Adipocyte (in vitro differentiated cells): Measurements from ENCODE around the gene CD180.
A peak's percentile ranks its signal among the peaks of the same experiment; 100 is the strongest.

Experiments used
- DNase-seq: peaks from one replicate; pipeline ENCODE4 v3.0.0-alpha.2; 2015; ENCODE audit warnings: low read depth
- H3K27me3 ChIP-seq: replicated peaks from 2 replicates; pipeline ENCODE4 v1.7.0; 2013; ENCODE audit warnings: mild to moderate bottlenecking, low read length, moderate library complexity; ENCODE audit not compliant: control insufficient read depth, insufficient read depth
- H3K36me3 ChIP-seq: 2 replicates; pipeline ENCODE4 v1.7.0; 2013; ENCODE audit warnings: low read length, mild to moderate bottlenecking, moderate library complexity; ENCODE audit not compliant: control insufficient read depth, insufficient read depth, severe bottlenecking
- H3K4me1 ChIP-seq: 2 replicates; pipeline ENCODE4 v1.7.0; 2013; ENCODE audit warnings: mild to moderate bottlenecking, low read length, moderate library complexity; ENCODE audit not compliant: control insufficient read depth, insufficient read depth
- H3K4me3 ChIP-seq: 2 replicates; pipeline ENCODE4 v1.7.0; 2013; ENCODE audit warnings: mild to moderate bottlenecking, low read length, moderate library complexity
- H3K9ac ChIP-seq: 2 replicates; pipeline ENCODE4 v1.7.0; 2013; ENCODE audit warnings: mild to moderate bottlenecking, low read length, moderate library complexity
- H3K9me3 ChIP-seq: 2 replicates; pipeline ENCODE4 v1.7.0; 2013; ENCODE audit warnings: mild to moderate bottlenecking, low read length, moderate library complexity; ENCODE audit not compliant: control insufficient read depth

The CD180 gene

GRCh38 chr5:67154556-67155206 lies 41.9 kb downstream of the CD180 start:
- no peaks in the 10 kb centered on the region for H3K27me3 ChIP-seq
- H3K36me3 ChIP-seq: peaks cover 49% of the 10 kb centered on the region
- H3K4me3 ChIP-seq: no peak overlapping the region
- no peak for DNase-seq
- no peaks in the 10 kb centered on the region for H3K9me3 ChIP-seq
- no peak overlapping the region for H3K9ac ChIP-seq
- peaks cover 2% of the 10 kb centered on the region for H3K4me1 ChIP-seq

DNA sequence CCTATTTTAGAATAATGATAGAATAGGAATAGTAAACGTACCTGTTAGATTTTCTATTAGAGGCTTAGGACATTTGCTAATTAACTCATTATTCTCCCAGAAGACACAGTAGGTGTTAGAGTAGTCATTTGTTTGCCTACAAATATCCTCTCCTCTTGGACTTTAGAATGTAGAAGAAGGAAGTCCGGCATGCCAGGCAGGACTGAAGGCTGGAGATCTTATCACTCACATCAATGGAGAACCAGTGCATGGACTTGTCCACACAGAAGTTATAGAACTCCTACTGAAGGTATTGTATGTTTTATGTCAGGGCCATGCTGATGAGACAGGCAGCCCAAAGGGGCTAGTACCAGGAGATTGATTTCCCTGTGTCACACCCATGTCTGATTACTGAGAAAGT lies 43.3 kb downstream of the CD180 start:
- Histone ChIP-seq H3K9ac (no peak overlapping the region), H3K27me3 (no peaks in the 10 kb centered on the region), H3K36me3 (peaks cover 49% of the 10 kb centered on the region), H3K4me1 (peaks cover 12% of the 10 kb centered on the region), H3K9me3 (no peaks in the 10 kb centered on the region), H3K4me3 (no peak overlapping the region)
- no peak for DNase-seq

- no peaks in the 10 kb centered on the region for H3K27me3 ChIP-seq
- no peak for DNase-seq
- peaks cover 12% of the 10 kb centered on the region for H3K4me1 ChIP-seq
- H3K4me3 ChIP-seq: no peak overlapping the region
- no peaks in the 10 kb centered on the region for H3K9me3 ChIP-seq
- peaks cover 52% of the 10 kb centered on the region for H3K36me3 ChIP-seq
- H3K9ac ChIP-seq: no peak overlapping the region
These were observed 44.2 kb downstream of the CD180 start for GRCh38 chr5:67152400-67152799.

- H3K9me3 ChIP-seq: no peaks in the 10 kb centered on the region
- H3K4me1 ChIP-seq: peaks cover 12% of the 10 kb centered on the region
- no peaks in the 10 kb centered on the region for H3K27me3 ChIP-seq
- H3K36me3 ChIP-seq: peaks cover 56% of the 10 kb centered on the region
- H3K9ac ChIP-seq: peak overlapping the region; percentile 72
- H3K4me3 ChIP-seq: peak overlapping the region; percentile 73
- DNase-seq: peak; percentile 71
These were observed 46.6 kb downstream of the CD180 start for GRCh38 chr5:67149951-67150523.

DNA sequence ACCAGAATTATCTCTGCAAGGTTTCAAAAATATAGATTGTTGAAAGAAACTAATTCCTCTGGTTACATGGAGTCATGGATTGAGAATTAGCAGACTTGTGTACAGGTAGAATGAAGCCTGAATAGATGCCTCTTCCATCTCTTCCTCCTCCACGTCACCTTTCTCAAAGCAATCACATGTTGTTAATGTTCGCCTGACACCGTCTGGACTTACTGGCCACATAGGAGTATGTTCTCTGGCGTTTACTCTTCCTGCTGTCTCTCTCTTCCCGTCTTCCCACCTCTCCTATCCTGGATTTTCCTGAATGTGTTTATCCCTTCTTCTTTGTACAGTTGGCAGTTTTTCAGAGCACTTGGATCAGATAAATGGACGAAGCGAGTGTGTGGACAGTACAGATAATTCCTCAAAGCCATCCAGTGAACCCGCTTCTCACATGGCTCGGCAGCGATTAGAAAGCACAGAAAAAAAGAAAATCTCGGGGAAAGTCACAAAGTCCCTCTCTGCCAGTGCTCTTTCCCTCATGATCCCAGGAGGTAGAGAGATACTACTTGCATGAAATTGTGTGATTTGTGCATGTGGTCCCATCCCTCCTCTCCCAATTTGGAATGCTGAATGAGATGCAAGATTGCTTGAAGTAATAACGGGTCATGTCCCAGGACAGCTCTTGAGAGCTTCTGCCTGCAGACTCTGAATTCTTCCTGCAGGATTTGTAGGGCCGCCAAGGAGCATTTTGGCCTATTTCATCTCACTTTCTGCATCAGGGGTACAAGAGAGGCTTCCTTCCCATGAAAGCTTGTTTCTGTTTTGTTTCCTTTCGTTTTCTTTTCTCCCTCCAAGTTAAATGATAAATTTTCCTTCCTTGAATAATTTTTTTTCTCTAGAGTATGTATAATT lies 47.3 kb downstream of the CD180 start:
- DNase-seq: no peak
- peaks cover 12% of the 10 kb centered on the region for H3K4me1 ChIP-seq
- peaks cover 56% of the 10 kb centered on the region for H3K36me3 ChIP-seq
- peak overlapping the region; percentile 72 for H3K9ac ChIP-seq
- H3K4me3 ChIP-seq: peak overlapping the region; percentile 73
- no peaks in the 10 kb centered on the region for H3K27me3 ChIP-seq
- no peaks in the 10 kb centered on the region for H3K9me3 ChIP-seq

DNA sequence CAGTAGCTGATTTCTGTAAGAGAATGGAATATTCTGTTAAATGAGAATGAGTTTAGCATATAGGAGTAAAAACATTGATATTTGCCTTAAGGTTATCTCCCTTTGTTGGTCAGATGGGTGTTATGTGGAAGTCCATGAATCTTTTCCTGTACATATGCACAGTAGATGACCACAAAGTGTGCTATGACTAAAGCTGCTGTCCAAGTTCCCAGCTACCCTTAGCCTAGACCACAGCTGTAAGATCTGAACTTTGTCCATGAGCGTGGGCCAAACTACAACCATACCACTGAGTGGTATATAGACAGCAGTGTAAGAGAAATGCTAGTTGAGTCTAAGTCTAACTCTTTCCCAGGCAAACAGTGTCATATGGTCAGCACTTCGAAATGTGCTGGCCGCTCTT lies 48.8 kb downstream of the CD180 start:
- peaks cover 12% of the 10 kb centered on the region for H3K4me1 ChIP-seq
- H3K27me3 ChIP-seq: no peaks in the 10 kb centered on the region
- peaks cover 55% of the 10 kb centered on the region for H3K36me3 ChIP-seq
- no peak overlapping the region for H3K9ac ChIP-seq
- no peak for DNase-seq
- no peaks in the 10 kb centered on the region for H3K9me3 ChIP-seq
- no peak overlapping the region for H3K4me3 ChIP-seq

DNA sequence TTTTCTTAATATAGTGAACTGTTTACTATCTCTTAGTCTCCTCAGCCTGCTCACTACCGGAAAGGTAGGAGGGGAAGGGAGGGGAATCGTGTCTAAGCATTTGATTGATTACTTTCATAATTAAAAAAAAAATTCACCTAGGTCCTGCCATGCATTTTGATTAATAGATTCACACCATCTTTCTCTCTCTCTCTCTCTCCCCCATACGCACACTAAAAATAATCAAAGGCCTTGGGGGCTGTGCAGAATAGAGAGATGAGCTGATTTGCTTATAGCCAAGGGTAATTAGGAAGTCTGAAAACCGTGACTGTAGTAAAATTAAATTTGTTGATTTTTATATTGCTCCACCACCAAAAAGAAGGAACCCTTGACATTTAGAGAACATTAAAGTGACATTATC lies 49.6 kb downstream of the CD180 start:
- DNase-seq: no peak
- Histone ChIP-seq H3K9me3 (no peaks in the 10 kb centered on the region), H3K4me1 (peaks cover 12% of the 10 kb centered on the region), H3K27me3 (no peaks in the 10 kb centered on the region), H3K9ac (no peak overlapping the region), H3K4me3 (no peak overlapping the region), H3K36me3 (peaks cover 57% of the 10 kb centered on the region)

DNA sequence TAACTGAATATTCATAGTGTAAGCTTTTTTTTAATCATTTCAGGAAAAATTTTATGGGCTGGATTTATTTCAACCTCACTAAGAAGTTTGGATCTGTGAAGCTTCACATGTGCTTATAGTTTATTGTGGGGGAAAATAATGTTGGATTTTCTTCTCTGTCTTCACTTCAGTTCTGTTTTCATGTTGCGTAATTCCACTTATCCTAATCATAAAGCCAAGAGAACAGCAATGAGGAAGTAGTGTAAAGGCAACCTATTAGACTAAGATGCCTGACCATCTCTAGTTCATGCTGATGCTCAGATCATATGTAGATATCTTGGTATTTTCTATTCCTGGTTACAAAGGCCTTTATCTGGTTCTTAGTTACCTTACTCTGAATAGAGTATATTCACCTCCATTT lies 50.0 kb downstream of the CD180 start:
- no peaks in the 10 kb centered on the region for H3K27me3 ChIP-seq
- H3K36me3 ChIP-seq: peaks cover 61% of the 10 kb centered on the region
- peak; percentile 77 for DNase-seq
- no peak overlapping the region for H3K9ac ChIP-seq
- H3K4me3 ChIP-seq: no peak overlapping the region
- peaks cover 12% of the 10 kb centered on the region for H3K4me1 ChIP-seq
- H3K9me3 ChIP-seq: no peaks in the 10 kb centered on the region

GRCh38 chr5:67144183-67144639 lies 52.4 kb downstream of the CD180 start:
- no peak overlapping the region for H3K4me3 ChIP-seq
- no peak for DNase-seq
- H3K36me3 ChIP-seq: peaks cover 67% of the 10 kb centered on the region
- H3K27me3 ChIP-seq: no peaks in the 10 kb centered on the region
- no peak overlapping the region for H3K9ac ChIP-seq
- H3K9me3 ChIP-seq: no peaks in the 10 kb centered on the region
- H3K4me1 ChIP-seq: peaks cover 6% of the 10 kb centered on the region

DNA sequence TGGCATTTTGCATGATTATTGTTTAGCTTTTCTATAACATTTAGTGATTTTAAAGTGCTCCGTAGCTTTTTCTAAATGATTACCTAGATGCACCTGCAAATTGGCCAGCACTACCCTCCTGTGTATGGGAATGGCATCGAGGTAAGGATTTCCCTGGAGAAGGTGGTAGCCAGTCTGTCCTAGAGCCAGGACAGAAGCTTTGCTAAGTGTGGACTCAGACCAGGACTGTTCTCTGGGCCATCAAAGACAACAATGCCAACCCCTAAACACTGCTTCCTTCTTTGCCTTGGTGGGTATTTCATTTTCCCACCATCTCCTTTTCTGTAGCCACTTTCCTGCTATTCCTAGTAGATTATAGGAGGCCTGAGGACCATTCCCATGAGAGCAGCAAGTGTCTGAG lies 53.0 kb downstream of the CD180 start:
- DNase-seq: no peak
- Histone ChIP-seq H3K27me3 (no peaks in the 10 kb centered on the region), H3K9ac (no peak overlapping the region), H3K36me3 (peaks cover 71% of the 10 kb centered on the region), H3K4me1 (no peaks in the 10 kb centered on the region), H3K9me3 (no peaks in the 10 kb centered on the region), H3K4me3 (no peak overlapping the region)

GRCh38 chr5:67142816-67143215 lies 53.8 kb downstream of the CD180 start:
- no peak overlapping the region for H3K9ac ChIP-seq
- H3K36me3 ChIP-seq: peaks cover 75% of the 10 kb centered on the region
- no peaks in the 10 kb centered on the region for H3K4me1 ChIP-seq
- H3K4me3 ChIP-seq: no peak overlapping the region
- H3K9me3 ChIP-seq: no peaks in the 10 kb centered on the region
- H3K27me3 ChIP-seq: no peaks in the 10 kb centered on the region
- DNase-seq: no peak
